IPS-18c (cell line): ENCODE results near the gene ING4.

Experiments
- H3K4me3 ChIP-seq: 2 replicates; pipeline ENCODE4 v1.7.0; 2013; ENCODE audit warnings: low read depth, mild to moderate bottlenecking, low read length, moderate library complexity; ENCODE audit not compliant: insufficient read depth
- H3K9me3 ChIP-seq: one replicate; pipeline ENCODE4 v1.6.1; 2013; ENCODE audit warnings: mild to moderate bottlenecking, low read length, moderate library complexity; ENCODE audit not compliant: control insufficient read depth, insufficient read depth

ING4 gene

GRCh38 chr12:6692888-6693287 is 30.0 kb upstream of the ING4 start:
- H3K4me3 ChIP-seq, result no peak overlapping the region
- no peaks in the 10 kb centered on the region for H3K9me3 ChIP-seq

DNA sequence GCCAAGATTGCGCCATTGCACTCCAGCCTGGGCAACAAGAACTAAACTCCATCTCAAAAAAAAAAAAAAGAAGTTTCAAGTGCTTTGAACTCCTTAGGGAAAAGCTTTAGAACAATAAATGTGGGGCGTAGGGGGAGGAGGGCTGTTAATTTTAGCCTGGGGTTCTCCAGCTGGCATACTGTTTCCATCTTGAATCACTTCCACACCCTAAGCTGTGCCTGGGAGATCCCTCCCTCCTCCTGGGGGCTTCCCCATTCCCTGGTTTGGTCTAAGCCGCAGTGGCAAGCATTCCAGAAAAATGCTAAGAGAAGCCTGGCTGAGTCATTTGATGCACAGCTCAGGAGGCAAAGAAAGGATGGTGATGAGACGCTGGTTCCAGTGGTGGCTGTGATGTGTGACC is 28.6 kb upstream of the ING4 start:
- Histone ChIP-seq H3K9me3 (no peaks in the 10 kb centered on the region), H3K4me3 (no peak overlapping the region)

GRCh38 chr12:6688999-6689882 is 26.3 kb upstream of the ING4 start, which contains the start of gene ZNF384:
Gene ZNF384, minus strand, starts transcription at chr12:6689375. Its CDS starts 9,855 bp downstream, at chr12:6679520.
- H3K9me3 ChIP-seq, result no peaks in the 10 kb centered on the region

DNA sequence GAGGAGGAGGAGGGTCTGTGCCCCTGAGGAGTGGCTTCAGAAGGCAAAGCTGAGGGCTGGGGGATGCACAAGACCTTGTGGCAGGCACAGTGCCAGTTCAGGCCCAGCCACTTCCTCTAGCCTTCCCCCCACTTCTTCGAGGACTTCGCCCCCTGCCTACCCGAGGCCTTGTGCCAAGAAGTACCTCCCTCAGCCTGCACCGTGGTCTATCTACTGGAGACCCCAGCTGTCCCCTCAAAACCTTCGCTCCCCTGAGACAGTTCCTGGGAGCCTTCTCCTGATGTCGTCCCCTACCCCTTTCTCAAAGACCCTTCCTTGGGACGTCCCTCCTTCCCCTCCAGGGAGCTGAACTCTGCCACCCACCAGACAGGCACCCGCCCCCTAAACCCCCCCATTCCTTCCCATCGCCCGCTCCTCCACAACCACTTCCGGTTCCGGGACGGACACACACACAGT is 25.7 kb upstream of the ING4 start:
- no peaks in the 10 kb centered on the region for H3K9me3 ChIP-seq
- peak overlapping the region; percentile 85 for H3K4me3 ChIP-seq

More at GRCh38 chr12:6688999-6689882, 26.3 kb upstream of the ING4 start, which contains the start of gene ZNF384:
- peak within 1 kb of the TSS; percentile 85 for H3K4me3 ChIP-seq

DNA sequence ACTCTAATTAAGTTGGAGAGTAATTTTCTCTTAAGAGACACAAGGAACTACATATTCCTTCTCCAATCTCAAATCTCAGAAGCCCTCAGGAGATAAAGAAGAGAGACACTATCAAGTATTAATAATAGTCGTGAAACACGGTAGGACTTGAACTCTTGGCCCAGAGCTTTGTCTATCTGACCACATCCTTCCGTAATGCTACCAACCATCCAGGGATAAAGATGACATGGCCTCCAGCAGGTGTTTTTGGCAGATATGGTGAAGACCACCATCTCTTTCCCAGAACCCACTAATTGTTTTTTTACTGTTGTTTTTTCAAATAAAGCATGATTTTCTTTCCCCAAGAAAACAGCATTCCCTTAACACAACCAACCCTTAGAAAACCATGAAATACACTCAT is 22.9 kb upstream of the ING4 start:
- Histone ChIP-seq H3K4me3 (no peak overlapping the region), H3K9me3 (no peaks in the 10 kb centered on the region)

- H3K9me3 ChIP-seq, result no peaks in the 10 kb centered on the region
- H3K4me3 ChIP-seq, result no peak overlapping the region
These were observed 21.7 kb upstream of the ING4 start for GRCh38 chr12:6684609-6685008.

- H3K9me3 ChIP-seq, result no peaks in the 10 kb centered on the region
- no peak overlapping the region for H3K4me3 ChIP-seq
These were observed 14.0 kb upstream of the ING4 start for GRCh38 chr12:6676962-6677361.

DNA sequence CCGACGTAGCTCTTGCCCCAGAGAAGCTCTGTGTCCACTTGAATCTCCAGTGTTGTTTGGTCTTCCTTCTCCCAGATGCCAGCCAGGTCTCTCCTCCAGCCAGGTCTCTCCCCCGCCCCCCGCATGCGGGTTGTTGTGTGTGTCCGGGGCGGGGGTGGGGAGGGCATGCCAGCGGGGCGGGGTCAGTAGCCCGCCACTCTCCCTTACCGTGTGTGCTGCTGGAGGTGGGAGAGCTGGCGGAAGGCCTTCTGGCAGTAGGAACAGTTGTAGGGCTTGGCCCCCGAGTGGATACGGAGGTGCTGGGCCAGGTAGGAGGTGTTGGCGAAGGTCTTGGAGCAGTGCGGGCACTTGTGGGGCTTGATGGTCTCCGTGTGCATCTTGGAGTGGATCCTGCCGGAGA is 9.2 kb upstream of the ING4 start:
- Histone ChIP-seq H3K9me3 (no peaks in the 10 kb centered on the region), H3K4me3 (no peak overlapping the region)

DNA sequence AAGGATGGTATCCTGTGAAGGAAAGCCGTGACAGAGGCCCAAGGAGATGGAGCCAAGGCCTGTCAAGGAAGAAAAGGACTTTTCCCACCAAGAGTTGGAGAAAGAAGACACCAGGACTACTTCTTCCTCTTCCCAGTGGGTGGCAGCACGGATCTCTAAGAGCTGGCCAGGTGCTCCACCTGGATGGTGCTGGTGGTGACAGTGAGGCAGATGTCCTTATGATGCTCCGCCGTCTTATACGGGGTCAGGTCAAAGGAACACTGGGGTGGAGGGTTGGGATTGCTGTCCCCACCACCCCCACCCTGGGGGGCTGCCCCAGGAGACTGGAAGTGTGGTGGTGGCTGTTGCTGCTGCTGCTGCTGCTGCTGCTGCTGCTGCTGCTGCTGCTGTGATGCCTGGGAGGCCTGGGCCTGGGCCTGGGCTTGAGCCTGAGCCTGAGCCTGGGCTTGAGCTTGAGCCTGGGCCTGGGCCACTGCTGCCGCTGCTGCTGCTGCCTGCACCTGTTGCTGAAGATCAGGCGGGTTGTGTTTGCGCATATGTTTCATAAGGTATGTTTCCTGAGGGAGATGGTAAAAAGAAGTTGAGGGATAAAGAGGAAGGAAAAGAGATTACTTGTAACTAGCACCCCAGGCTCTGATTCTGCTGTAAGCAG is 4.8 kb upstream of the ING4 start:
- no peaks in the 10 kb centered on the region for H3K9me3 ChIP-seq
- no peak overlapping the region for H3K4me3 ChIP-seq

DNA sequence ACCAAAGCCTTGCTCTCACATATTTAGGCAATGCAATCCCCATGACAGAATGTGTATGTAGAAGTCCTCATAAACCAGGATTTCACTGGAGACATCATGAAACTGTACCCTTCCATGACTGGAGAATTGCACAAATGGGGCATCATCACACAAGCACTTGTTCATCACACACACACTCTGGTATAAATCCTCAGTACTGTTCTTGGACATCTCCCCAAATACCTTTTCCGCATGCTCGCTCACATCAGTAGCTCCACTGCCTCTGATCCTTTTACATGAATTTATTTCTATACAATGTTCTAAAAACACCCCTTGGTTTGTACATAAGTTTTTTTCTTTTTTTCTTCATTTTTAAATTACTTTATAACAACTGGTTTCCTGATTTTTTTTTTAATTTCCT is 3.3 kb upstream of the ING4 start:
- H3K4me3 ChIP-seq, result no peak overlapping the region

GRCh38 chr12:6664902-6665301 is 2.0 kb upstream of the ING4 start:
- no peaks in the 10 kb centered on the region for H3K9me3 ChIP-seq
- H3K4me3 ChIP-seq, result no peak overlapping the region

More for the DNA sequence above, 3.3 kb upstream of the ING4 start:
- H3K9me3 ChIP-seq, result no peaks in the 10 kb centered on the region

- no peaks in the 10 kb centered on the region for H3K9me3 ChIP-seq
- peak overlapping the region; percentile 87 for H3K4me3 ChIP-seq
These were observed 365 bp downstream of the ING4 start for GRCh38 chr12:6662602-6662905.

DNA sequence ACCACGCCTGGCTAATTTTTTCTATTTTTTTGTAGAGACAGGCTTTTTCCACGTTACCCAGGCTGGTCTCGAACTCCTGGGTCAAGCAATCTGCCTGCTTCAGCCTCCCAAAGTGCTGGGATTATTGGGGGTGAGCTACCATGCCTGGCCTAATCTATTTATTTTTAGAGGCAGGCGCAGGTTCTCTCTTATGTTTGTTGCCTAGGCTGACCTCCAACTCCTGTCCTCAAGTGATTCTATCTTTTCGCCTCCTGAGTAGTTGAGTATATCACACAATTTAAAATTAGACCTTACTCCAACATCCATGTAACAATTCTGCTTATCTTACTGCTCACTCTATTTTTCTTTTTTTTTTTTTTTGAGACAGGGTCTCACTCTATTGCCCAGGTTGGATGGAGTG is 8.9 kb downstream of the ING4 start:
- Histone ChIP-seq H3K4me3 (no peak overlapping the region), H3K9me3 (no peaks in the 10 kb centered on the region)

GRCh38 chr12:6653342-6653741 is 9.6 kb downstream of the ING4 start:
- H3K9me3 ChIP-seq, result no peaks in the 10 kb centered on the region
- no peak overlapping the region for H3K4me3 ChIP-seq

DNA sequence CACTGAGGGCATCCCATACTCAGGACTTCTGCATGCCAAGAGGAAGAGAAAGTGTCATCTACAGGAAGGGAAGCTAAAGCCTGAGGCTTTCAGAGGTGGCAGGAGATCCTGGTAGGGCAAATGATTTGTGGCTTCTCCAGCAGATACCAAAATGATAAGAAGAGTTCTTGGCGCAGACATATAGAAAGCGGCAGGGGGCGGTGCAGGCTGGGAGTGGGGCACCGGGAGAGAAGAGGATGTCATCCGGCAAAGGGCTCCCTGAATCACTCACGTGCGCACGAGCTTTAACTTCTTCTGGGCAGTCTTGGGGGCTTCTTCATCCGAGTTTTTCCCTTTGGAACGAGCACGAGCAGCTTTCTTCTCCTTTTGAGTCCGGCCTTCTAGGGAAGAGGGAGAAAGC is 10.5 kb downstream of the ING4 start:
- no peaks in the 10 kb centered on the region for H3K9me3 ChIP-seq
- no peak overlapping the region for H3K4me3 ChIP-seq

- H3K9me3 ChIP-seq, result no peaks in the 10 kb centered on the region
- no peak overlapping the region for H3K4me3 ChIP-seq
These were observed 12.1 kb downstream of the ING4 start for GRCh38 chr12:6650832-6651231.

DNA sequence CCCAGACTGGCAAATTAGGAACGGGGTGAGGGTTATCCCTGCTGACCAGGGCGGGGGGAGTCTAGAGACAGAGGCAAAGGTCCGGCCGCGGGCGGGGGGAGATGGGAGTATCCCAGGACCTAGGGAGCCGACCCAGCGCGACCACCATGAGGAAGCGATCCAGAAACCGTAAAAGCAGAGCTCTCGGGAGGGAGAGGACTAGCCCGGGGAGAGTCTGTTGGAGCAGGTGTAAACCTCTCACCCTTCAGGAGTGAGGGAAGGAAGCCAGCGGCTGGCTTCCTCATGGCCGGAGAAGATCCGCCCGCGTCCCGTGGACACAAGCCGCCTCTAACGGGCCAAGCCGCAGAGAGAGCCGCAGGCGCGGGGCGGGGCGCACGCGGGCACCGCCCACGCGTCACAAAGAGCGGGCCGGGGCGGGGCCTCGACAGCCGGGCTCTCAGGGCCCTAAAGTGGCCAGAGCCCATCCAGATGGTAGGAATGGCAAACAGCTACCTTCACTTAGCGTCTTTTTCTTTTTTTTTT is 15.8 kb downstream of the ING4 start, which contains the start of gene ACRBP:
Gene ACRBP, minus strand, starts transcription at position 350 of the 522 bp plus-strand sequence. Its CDS starts 66 bp downstream, at position 284.
- peaks cover 2% of the 10 kb centered on the region for H3K9me3 ChIP-seq
- peak within 1 kb of the TSS; percentile 80 for H3K4me3 ChIP-seq
